GM21786 (cell line): ENCODE results near the gene ITGB1BP1.

Experiments
- ATAC-seq: cut with Tn5 transposase; IDR thresholded peaks from one replicate; pipeline ENCODE4 v1.9.1; 2021; ENCODE audit not compliant: unreplicated experiment

ITGB1BP1 gene

GRCh38 chr2:9380702-9381628 lies 42.4 kb downstream of the ITGB1BP1 start:
- no peak for ATAC-seq

DNA sequence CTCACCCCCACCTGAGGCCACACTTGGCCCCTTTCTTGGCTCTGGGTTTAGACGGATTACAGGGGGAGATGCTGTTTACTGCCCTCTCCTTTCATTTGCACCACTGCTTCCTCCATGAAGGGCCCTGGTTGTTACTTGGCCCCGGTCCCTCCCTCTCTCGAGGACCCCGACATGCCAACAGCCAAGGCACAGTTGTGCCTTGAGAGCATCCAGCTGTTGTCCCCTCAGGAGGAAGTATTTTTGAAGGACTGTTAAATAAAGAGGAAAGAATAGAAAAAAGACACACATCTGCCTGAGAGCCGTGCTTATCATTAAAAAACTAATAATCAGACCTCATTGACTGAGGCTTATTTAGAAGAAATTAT lies 44.0 kb downstream of the ITGB1BP1 start:
- ATAC-seq, result no peak

GRCh38 chr2:9378433-9379390 lies 44.6 kb downstream of the ITGB1BP1 start:
- ATAC-seq, result no peak

DNA sequence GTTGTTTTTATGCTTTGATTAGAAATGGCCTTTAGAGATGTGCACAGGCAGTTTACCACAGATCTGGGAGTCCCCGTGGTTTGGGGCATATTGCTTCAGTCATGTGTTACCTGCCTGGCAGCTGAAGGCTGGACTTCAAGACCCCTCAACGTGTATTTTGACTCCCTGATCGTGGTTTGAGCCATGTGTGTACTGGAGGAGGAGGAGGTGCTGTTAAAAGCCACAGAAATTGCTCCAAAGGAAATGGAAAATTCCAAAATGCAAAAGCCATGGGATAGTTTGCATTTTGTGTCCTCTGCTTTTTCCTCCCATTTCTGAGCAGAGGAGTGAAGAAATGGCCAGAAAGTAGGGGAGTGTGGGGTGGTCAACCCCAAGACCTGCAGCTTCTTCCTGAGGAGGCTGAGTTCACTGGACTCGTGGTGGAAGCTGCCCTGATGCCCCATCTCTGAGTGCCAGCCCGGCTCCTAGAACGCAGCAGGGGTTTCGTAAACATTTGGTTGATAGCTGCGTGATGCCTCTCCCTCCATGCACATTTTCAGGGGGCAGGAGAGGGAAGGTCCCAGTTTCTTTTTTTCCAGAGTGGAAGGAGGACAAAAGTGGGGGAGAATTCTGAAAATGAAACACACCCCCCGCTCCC lies 45.7 kb downstream of the ITGB1BP1 start:
- no peak for ATAC-seq

DNA sequence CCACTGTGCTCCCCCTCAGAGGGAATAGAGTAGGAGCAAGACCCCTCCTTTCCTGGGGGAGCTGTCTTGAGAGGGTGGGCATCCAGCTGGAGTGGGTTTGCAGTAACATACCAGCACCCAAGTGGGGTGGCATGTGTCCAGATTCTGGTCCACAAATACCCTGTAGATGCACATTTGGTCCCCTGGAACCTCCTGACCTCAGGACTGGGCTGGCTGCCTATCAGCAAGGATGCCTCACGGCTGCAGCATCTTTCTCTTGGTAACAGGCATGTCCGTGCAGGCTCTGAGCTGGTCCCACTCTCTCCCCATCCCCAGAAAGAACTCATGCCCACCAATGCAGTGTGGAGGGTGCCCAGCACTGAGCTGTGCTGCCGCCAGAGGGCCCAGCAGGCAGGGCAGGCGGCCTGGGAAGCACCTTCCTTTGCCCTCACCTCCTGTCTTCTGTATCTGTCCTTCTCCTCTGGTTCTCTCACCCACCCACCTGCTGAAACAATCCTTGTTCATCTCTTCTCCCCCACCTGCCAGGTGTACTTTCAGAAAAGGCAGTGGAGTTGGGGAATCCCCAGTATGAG lies 47.4 kb downstream of the ITGB1BP1 start:
- ATAC-seq, result no peak

DNA sequence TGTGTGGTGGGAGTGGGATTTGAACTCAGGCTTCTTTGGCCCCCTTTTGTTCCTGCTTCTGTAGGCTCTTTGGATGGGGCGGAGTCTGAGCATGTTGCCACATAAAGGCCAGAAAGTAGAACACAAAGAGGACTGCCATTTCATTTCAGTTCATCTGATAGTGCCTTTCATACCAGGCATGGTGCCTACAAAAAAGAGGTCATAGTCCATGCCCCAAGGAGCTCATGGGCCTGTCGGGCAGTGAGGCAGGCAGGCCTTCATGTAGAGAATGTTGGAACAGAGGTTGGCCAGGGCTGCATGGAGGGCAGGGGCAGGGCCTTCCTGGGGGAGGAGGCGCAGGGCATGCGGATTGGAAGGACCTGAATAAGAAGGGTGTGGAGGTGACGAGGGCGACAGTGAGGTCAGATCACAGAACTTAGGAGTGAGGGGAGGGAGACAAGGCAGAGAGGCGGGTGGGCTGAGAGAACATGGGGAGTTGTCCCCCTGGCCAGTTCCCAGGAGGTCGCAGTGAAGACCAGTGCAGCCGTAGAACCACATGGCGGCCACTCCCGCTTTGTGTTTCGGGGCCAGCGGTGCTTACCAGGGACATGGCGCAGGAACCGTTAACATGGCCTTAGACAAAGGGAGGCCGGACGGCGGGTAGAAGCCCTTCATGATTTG lies 49.1 kb downstream of the ITGB1BP1 start:
- ATAC-seq, result no peak

DNA sequence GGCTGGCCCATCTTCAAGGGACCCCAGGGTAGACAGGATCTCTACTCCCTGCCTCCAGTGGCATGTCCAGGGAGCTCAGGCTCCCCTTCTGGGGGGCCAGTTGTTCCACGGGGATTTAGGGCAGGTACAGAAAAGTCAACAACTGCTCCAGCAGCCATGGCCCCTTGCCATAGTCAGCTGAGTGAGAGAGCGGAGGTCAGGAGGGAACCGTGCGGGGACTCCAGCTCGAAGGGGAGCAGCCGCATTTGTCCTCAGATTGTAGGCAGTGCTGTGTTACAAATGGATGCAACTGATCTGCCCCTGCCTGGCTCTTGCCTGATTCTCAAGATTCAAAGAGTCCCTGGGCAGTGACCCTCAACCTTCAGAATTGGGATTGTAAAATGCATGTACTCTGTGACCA lies 49.9 kb downstream of the ITGB1BP1 start:
- no peak for ATAC-seq

DNA sequence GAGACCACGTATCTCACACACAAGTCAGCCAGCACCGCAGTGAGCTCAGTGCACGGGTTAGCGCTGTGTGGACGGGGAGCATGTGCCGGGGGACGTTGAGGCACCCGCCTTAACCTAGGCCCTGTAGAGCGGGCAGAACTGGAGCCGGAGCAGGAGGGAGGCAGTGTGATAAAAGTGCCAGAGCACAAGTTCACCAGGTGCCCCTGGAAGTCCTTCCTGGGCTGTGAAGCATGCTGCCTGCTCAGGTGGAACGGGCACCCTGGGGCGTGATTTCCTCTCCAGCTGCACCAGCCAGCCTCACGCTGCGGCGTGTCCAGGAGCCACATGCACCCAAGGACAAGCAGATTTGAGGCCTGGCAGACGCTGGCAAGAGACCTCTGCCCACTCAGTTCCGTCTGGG lies 50.3 kb downstream of the ITGB1BP1 start:
- ATAC-seq, result peak; percentile 67

DNA sequence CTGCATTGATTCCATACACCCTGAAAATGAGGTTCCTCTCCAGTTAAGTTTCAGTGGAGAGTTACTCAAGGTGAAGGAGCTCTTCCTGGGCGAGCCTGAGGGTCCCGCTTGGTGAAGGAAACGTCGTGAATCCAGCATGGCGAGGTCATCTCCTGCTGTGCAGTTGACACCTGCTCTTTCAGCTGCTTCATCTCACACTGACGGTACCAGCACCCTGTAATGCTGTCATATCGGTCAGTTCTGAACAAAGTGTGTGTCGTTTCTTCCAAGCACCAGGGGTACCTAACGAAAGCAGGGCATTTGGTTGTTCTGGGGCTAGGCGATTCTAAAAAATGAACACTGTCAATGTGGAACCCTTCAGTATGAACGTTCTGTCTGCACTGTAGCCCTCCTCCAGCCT lies 52.6 kb downstream of the ITGB1BP1 start:
- ATAC-seq, result no peak

- no peak for ATAC-seq
Observed at GRCh38 chr2:9366026-9366425, 57.3 kb downstream of the ITGB1BP1 start.

GRCh38 chr2:9365498-9366019 lies 57.8 kb downstream of the ITGB1BP1 start:
- ATAC-seq, result no peak

DNA sequence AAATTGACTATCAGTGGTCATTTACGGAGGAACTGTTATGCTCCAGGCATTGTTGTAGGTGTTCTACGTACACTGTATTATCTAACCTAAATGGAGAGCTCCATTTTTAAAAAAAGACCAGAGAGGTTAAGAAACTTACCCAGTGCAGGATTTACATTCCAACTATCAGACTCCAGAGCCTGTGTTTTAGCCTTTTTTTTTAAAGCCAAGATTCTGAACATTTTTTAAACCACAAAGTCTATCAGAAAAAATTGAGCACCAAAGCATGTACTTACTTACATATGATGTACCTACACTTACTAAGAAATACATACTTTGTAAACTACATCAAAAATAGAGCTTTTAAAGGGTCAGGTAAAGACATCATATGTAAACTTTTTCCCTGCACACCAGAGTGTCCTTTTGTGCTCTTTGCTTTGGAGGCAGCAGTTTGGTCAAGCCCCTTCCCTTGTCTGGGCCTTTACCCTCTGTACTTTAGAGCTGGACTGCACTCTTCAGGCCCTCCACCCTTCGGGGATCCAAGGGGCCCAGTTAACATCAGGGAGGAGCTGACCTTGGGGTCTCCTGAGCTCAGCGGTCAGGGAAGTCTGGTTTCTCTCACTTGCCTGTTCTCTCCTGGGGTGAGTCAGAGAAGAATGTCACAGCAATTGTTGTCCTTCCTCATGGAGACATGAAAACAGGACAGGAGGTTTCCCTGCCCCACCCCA lies 58.4 kb downstream of the ITGB1BP1 start:
- no peak for ATAC-seq

DNA sequence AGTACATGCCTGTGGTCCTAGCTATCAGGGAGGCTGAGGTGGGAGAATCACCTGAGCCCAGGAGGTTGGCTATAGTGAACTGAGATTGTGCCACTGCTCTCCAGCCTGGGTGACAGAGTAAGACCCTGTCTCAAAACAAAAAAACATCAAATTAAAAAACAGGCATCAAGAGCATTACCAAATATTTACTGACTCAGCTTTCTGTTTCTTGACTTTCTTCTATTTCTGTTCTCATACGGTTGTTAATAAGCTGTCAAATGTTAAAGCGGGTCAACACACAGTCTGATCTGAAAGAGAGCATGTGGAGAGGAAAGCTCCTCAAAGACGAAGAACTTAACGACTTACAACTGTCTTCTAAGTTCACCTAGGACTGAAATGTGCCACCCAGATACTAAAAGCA lies 59.0 kb downstream of the ITGB1BP1 start:
- no peak for ATAC-seq

DNA sequence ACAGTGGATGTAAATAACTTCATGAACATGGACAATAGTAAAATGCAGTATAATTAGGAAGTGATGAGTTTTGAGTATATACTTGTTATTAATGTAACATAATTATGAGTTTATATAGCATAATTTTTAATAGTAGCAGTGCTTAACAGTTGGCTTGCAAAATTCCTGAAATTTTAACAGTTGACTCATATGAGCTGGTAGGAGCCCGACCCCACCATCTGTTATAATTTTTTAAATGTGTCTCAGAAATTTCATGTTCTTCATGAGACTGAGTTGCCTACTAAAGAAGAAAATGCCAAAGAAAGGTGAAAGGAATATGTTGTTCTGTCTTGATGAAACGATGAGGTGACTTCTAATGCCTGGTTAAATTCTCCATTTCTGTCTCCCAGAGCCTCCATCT lies 62.6 kb downstream of the ITGB1BP1 start:
- ATAC-seq, result no peak

DNA sequence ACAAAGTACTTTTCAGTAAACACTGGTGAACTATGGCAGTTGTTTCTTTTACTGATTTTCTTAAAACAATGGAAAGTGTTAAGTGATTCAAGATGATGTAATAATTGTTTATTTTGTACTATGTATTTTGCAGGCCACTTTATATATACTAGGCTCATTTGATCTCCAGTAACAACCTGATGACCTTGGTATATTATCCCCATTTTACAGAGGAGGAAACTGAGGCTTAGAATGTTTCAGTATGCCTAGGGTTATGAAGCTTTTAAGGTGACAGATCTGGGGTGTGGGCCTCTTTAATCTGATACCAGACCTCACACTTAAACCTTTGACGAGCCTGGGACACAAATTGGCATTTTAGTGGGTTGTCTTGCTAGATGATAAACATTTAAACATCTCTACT lies 63.2 kb downstream of the ITGB1BP1 start:
- ATAC-seq, result no peak

GRCh38 chr2:9359463-9359862 lies 63.9 kb downstream of the ITGB1BP1 start:
- no peak for ATAC-seq

GRCh38 chr2:9358846-9359245 lies 64.5 kb downstream of the ITGB1BP1 start:
- no peak for ATAC-seq

DNA sequence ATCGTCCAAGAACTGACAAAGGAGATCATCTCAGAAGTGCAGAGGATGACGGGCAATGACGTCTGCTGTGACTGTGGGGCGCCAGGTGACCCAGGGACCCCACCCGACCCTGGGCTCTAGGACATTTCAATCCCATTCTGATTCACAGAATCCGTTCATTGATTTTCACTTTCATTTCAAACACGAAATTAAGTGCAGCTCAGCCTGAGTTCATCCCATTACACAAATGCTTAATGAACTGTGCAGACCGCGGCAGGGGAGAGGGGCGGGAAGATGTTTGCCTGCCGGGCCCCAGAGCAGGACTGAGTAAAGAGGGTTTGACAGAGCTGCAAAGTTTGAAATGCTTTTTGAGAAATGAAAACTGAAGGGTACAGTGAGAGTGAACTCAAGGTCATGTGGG lies 67.1 kb downstream of the ITGB1BP1 start:
- no peak for ATAC-seq

- ATAC-seq, result no peak
Observed at GRCh38 chr2:9355716-9356115, 67.6 kb downstream of the ITGB1BP1 start.

DNA sequence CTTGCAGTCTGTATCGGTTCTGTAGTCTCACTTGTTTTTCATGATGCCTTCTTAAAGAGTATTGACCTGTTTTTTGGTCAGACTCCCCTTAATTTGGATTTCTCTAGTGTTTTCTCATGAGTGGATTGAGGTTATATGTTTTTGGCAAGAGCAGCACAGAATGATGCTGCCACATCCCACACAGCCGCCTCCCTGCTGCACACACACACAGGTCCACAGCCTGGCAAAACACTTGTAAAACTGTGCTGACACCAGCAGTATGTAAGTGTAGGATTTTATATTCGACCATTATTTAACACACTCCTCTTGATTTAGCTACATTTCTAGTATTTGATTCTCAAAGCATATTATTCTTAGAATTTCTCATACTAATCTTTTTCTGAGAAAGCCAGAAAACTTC lies 68.1 kb downstream of the ITGB1BP1 start:
- ATAC-seq, result no peak
